ENCODE data around the gene IL12RB1.

IL12RB1 gene

DNA sequence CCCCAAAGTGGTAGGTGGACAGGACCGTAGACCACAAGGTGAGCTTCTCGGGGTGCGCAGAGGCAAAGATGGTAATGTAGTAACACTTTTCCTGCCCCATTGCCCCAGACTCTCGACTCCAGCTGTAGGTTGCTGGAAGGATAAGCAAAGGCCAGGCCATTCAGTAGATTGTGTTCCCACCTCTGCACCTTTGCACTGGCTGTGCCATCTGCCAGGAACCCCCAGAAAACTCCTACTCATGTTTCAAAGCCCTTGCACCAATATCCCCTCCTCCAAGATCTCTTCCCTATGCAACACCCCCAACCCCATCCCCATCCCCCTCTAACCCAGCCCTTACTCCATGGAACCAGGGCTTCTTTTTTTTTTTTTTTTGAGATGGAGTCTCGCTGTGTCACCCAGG is 18.3 kb downstream of the IL12RB1 start:
- Histone ChIP-seq H3K4me3 (ENCODE audit: low read length) (no peak overlapping the region), H3K9ac (ENCODE audit: low read length) (no peak overlapping the region), H3K36me3 (ENCODE audit: control insufficient read depth, insufficient read depth, low read length) (no peaks in the 10 kb centered on the region), H3K27me3 (ENCODE audit: control insufficient read depth, insufficient read depth, low read length) (peaks cover 3% of the 10 kb centered on the region), H3K27ac (ENCODE audit: low read depth, low read length) (no peak overlapping the region), H3K4me1 (ENCODE audit: control insufficient read depth, insufficient read depth, low read length) (no peaks in the 10 kb centered on the region)

DNA sequence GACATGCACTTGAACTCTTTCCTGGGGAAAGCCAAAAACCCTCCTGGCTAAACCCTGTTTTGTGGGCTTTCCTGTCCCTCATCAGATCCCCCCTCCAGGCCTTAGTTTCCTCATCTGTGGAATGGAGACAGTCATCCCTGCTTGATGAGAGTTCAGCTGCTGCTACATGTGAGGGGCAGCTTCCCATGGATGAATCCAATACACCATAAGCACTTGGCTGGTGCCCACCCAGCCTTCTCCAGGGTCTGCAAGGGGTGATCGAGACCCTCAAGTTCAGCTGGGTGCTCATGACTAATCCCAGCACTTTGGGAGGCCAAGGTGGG is 21.6 kb downstream of the IL12RB1 start:
- no peak overlapping the region for H3K4me3 ChIP-seq (ENCODE audit: low read length)
- no peak overlapping the region for H3K9ac ChIP-seq (ENCODE audit: low read length)
- no peaks in the 10 kb centered on the region for H3K4me1 ChIP-seq (ENCODE audit: control insufficient read depth, insufficient read depth, low read length)
- no peaks in the 10 kb centered on the region for H3K36me3 ChIP-seq (ENCODE audit: control insufficient read depth, insufficient read depth, low read length)
- H3K27me3 ChIP-seq (ENCODE audit: control insufficient read depth, insufficient read depth, low read length), result peaks cover 2% of the 10 kb centered on the region
- H3K27ac ChIP-seq (ENCODE audit: low read depth, low read length), result no peak overlapping the region

DNA sequence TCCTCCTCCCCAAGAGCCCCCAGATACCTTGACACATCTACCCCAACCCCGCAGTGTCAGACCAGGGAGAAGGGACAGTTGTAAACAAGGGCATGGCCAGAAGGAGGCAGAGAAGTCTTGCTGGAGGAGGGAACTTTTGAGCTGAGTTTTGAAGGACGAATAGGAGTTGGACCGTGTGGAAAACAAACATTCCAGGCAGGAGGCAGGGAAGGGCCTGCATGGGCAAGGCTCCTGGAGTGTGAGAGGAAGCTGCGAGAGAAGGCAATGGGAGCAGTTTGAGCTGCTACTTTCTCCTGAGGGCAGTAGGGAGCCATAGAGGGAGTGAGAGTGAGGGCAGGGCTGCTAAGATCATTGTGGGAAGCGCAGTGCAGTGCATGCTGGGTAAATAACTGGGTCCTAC is 23.3 kb downstream of the IL12RB1 start:
- no peaks in the 10 kb centered on the region for H3K36me3 ChIP-seq (ENCODE audit: control insufficient read depth, insufficient read depth, low read length)
- no peaks in the 10 kb centered on the region for H3K27me3 ChIP-seq (ENCODE audit: control insufficient read depth, insufficient read depth, low read length)
- H3K4me1 ChIP-seq (ENCODE audit: control insufficient read depth, insufficient read depth, low read length), result peaks cover 2% of the 10 kb centered on the region
- no peak overlapping the region for H3K27ac ChIP-seq (ENCODE audit: low read depth, low read length)
- H3K9ac ChIP-seq (ENCODE audit: low read length), result no peak overlapping the region
- no peak overlapping the region for H3K4me3 ChIP-seq (ENCODE audit: low read length)

DNA sequence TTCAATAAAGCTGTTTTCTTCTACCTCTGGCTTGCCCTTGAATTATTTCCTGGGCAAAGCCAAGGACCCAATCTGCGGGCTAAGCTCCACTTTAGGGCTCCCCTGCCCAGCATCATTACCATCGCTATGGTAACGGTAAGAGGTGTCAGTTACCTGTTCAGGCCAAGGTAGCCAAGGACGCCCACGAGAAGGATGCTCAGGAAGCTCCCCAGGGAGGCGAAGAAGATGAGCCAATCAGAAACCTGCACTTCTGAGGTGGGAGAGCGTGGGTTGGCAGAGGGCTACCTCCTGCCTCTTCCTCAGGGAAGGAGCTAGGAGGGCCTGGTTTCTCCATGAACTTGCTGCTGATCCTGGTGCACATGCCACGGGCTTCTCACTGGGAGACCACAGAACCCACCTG is 24.7 kb downstream of the IL12RB1 start:
- Histone ChIP-seq H3K9ac (ENCODE audit: low read length) (no peak overlapping the region), H3K4me1 (ENCODE audit: control insufficient read depth, insufficient read depth, low read length) (peaks cover 2% of the 10 kb centered on the region), H3K36me3 (ENCODE audit: control insufficient read depth, insufficient read depth, low read length) (no peaks in the 10 kb centered on the region), H3K4me3 (ENCODE audit: low read length) (no peak overlapping the region), H3K27me3 (ENCODE audit: control insufficient read depth, insufficient read depth, low read length) (no peaks in the 10 kb centered on the region), H3K27ac (ENCODE audit: low read depth, low read length) (no peak overlapping the region)

DNA sequence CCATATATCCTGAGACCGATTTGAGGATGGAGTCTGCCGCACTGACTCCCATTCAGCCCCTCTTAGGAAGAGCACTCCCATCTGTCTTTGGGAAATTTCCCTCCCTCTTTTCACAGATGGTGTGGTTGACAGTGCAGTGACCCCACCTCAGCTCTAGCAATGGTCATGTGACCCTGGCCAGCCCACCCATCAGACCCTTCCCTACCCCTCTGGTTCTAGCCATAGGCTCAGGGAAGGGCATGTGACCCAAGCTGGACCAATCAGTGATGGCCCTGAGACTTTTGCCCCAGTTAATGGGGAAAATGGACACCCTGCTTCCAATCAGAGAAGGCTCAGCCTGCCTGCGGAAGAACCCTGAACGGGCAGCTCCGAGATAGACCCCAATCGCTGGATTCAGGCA is 26.3 kb downstream of the IL12RB1 start:
- no peaks in the 10 kb centered on the region for H3K27me3 ChIP-seq (ENCODE audit: control insufficient read depth, insufficient read depth, low read length)
- H3K4me1 ChIP-seq (ENCODE audit: control insufficient read depth, insufficient read depth, low read length), result peaks cover 2% of the 10 kb centered on the region
- H3K36me3 ChIP-seq (ENCODE audit: control insufficient read depth, insufficient read depth, low read length), result no peaks in the 10 kb centered on the region
- H3K4me3 ChIP-seq (ENCODE audit: low read length), result no peak overlapping the region
- no peak overlapping the region for H3K27ac ChIP-seq (ENCODE audit: low read depth, low read length)
- H3K9ac ChIP-seq (ENCODE audit: low read length), result no peak overlapping the region

DNA sequence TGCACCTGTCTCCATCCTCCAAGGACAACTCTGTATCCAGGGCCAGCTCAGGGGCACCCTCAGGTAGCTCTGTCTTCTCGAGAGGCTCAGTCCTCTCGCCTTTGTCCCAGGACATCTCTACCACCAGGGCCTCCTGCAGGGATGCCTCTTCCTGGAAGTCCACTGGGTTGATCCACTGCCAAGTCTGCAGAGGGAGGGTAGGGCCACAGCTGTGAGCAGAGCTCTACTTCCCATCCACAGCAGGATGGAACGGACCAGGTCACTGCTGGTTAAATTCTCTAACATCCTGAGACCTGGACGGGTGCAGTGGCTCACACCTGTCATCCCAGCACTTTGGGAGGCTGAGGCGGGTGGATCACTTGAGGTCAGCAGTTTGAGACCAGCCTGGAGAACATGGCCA is 26.8 kb downstream of the IL12RB1 start:
- Histone ChIP-seq H3K27ac (ENCODE audit: low read depth, low read length) (no peak overlapping the region), H3K4me1 (ENCODE audit: control insufficient read depth, insufficient read depth, low read length) (peaks cover 2% of the 10 kb centered on the region), H3K9ac (ENCODE audit: low read length) (no peak overlapping the region), H3K27me3 (ENCODE audit: control insufficient read depth, insufficient read depth, low read length) (no peaks in the 10 kb centered on the region), H3K36me3 (ENCODE audit: control insufficient read depth, insufficient read depth, low read length) (no peaks in the 10 kb centered on the region), H3K4me3 (ENCODE audit: low read length) (no peak overlapping the region)

GRCh38 chr19:18059297-18059696 is 27.4 kb downstream of the IL12RB1 start:
- Histone ChIP-seq H3K9ac (ENCODE audit: low read length) (no peak overlapping the region), H3K36me3 (ENCODE audit: control insufficient read depth, insufficient read depth, low read length) (no peaks in the 10 kb centered on the region), H3K27me3 (ENCODE audit: control insufficient read depth, insufficient read depth, low read length) (no peaks in the 10 kb centered on the region), H3K27ac (ENCODE audit: low read depth, low read length) (no peak overlapping the region), H3K4me3 (ENCODE audit: low read length) (no peak overlapping the region), H3K4me1 (ENCODE audit: control insufficient read depth, insufficient read depth, low read length) (peaks cover 2% of the 10 kb centered on the region)

DNA sequence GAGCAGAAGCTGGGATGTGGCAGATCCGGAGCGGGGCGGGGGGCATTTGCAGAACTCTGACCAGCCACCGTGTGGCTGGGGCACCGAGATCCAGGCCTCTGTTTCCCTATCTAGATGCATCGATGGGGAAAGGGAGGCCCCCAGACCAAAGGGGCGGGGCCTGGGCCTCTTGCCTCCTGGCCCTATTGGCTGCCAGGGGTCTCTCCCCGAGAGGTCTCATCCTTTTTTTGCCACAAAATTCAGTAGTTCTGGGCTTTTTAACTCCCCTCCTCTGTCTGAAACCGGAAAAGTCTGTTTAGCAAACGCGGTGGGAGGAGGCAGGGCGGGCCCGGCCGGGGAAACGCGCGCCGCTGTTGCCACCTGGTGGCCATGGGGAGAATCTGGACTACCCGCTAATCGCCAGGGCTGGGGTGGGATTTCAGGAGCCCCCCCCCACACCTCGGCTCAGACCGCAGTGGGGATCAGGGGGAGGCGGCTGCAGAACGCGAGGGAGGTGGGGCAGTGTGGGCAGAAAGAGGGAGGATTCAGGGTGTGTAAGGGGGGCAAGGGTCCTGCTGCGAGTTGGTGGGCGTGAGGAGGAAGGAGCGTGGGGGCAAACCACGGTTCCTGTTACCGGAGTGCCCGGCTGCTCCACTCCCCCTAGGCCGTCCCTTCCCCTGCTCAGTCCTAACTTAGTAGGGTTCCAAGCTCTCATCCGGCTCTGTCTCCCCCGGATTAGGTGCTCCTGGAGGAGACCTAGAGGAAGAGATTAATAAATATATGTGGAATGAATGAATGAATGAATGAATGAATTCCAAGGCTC is 28.3 kb downstream of the IL12RB1 start:
- Histone ChIP-seq H3K9ac (ENCODE audit: low read length) (no peak overlapping the region), H3K4me3 (ENCODE audit: low read length) (peak overlapping the region; percentile 41), H3K27ac (ENCODE audit: low read depth, low read length) (peak overlapping the region; percentile 68), H3K27me3 (ENCODE audit: control insufficient read depth, insufficient read depth, low read length) (no peaks in the 10 kb centered on the region), H3K36me3 (ENCODE audit: control insufficient read depth, insufficient read depth, low read length) (no peaks in the 10 kb centered on the region), H3K4me1 (ENCODE audit: control insufficient read depth, insufficient read depth, low read length) (peaks cover 2% of the 10 kb centered on the region)

GRCh38 chr19:18057557-18057956 is 29.2 kb downstream of the IL12RB1 start:
- Histone ChIP-seq H3K27ac (ENCODE audit: low read depth, low read length) (no peak overlapping the region), H3K4me1 (ENCODE audit: control insufficient read depth, insufficient read depth, low read length) (peaks cover 2% of the 10 kb centered on the region), H3K27me3 (ENCODE audit: control insufficient read depth, insufficient read depth, low read length) (no peaks in the 10 kb centered on the region), H3K36me3 (ENCODE audit: control insufficient read depth, insufficient read depth, low read length) (no peaks in the 10 kb centered on the region), H3K4me3 (ENCODE audit: low read length) (no peak overlapping the region), H3K9ac (ENCODE audit: low read length) (no peak overlapping the region)

DNA sequence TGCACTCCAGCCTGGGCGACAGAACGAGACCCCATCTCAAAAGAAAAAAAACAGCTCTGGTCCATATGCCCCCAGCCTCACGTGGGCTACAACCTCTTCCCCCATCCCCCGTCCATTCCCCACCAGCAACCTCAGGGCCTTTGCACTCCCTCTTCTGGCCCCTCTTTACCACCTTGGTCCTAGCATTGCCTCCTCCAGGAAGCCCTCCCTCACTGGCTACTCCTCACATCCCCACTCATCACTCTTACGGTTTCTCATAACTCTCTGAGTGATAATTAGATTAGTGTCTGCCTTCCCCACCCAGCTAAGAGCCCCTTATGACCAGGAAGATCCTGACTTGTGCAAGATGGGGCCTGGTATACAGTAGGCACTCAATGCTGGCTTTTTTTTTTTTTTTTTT is 30.8 kb downstream of the IL12RB1 start:
- H3K4me1 ChIP-seq (ENCODE audit: control insufficient read depth, insufficient read depth, low read length), result peaks cover 2% of the 10 kb centered on the region

GRCh38 chr19:18053576-18054219 is 33.0 kb downstream of the IL12RB1 start:
- Histone ChIP-seq H3K4me1 (ENCODE audit: control insufficient read depth, insufficient read depth, low read length) (peaks cover 5% of the 10 kb centered on the region), H3K36me3 (ENCODE audit: control insufficient read depth, insufficient read depth, low read length) (no peaks in the 10 kb centered on the region), H3K9ac (ENCODE audit: low read length) (no peak overlapping the region), H3K27ac (ENCODE audit: low read depth, low read length) (no peak overlapping the region), H3K27me3 (ENCODE audit: control insufficient read depth, insufficient read depth, low read length) (no peaks in the 10 kb centered on the region), H3K4me3 (ENCODE audit: low read length) (no peak overlapping the region)

More for the DNA sequence above, 30.8 kb downstream of the IL12RB1 start:
- no peaks in the 10 kb centered on the region for H3K27me3 ChIP-seq (ENCODE audit: control insufficient read depth, insufficient read depth, low read length)
- no peak overlapping the region for H3K27ac ChIP-seq (ENCODE audit: low read depth, low read length)
- H3K9ac ChIP-seq (ENCODE audit: low read length), result no peak overlapping the region
- H3K36me3 ChIP-seq (ENCODE audit: control insufficient read depth, insufficient read depth, low read length), result no peaks in the 10 kb centered on the region
- no peak overlapping the region for H3K4me3 ChIP-seq (ENCODE audit: low read length)

GRCh38 chr19:18051887-18052286 is 34.8 kb downstream of the IL12RB1 start:
- Histone ChIP-seq H3K9ac (ENCODE audit: low read length) (no peak overlapping the region), H3K4me1 (ENCODE audit: control insufficient read depth, insufficient read depth, low read length) (peaks cover 3% of the 10 kb centered on the region), H3K4me3 (ENCODE audit: low read length) (no peak overlapping the region), H3K27ac (ENCODE audit: low read depth, low read length) (no peak overlapping the region), H3K27me3 (ENCODE audit: control insufficient read depth, insufficient read depth, low read length) (no peaks in the 10 kb centered on the region), H3K36me3 (ENCODE audit: control insufficient read depth, insufficient read depth, low read length) (no peaks in the 10 kb centered on the region)

GRCh38 chr19:18049385-18049784 is 37.3 kb downstream of the IL12RB1 start:
- Histone ChIP-seq H3K27ac (ENCODE audit: low read depth, low read length) (peak overlapping the region; percentile 57), H3K4me1 (ENCODE audit: control insufficient read depth, insufficient read depth, low read length) (peaks cover 3% of the 10 kb centered on the region), H3K27me3 (ENCODE audit: control insufficient read depth, insufficient read depth, low read length) (no peaks in the 10 kb centered on the region), H3K36me3 (ENCODE audit: control insufficient read depth, insufficient read depth, low read length) (no peaks in the 10 kb centered on the region), H3K9ac (ENCODE audit: low read length) (no peak overlapping the region), H3K4me3 (ENCODE audit: low read length) (no peak overlapping the region)
